HepG2 (cell line): ENCODE measurements around the gene RPS2. TPM values are rescaled to one million over a fixed set of nuclear protein-coding genes. Genes with fewer than 3 reads are reported as not detected.
A peak's percentile ranks its signal among the peaks of the same experiment; 100 is the strongest.

Experiments used
- CBX1 ChIP-seq: IDR thresholded peaks from one replicate; pipeline ENCODE4 v1.6.1; 2016; ENCODE audit warnings: antibody characterized with exemption, low read depth
- FOXA3 ChIP-seq: IDR thresholded peaks from 2 replicates; pipeline ENCODE4 v1.6.1; 2016; ENCODE audit warnings: missing genetic modification reagents, missing compliant biosample characterization
- GPN1 ChIP-seq: sonication (generic); formaldehyde crosslinking; IDR thresholded peaks from 2 replicates; pipeline ENCODE4 v1.5.1; 2020; ENCODE audit warnings: missing genetic modification reagents, borderline replicate concordance
- MBNL3 ChIP-seq: fragments of 250-450 bp; sonication (Bioruptor Pico); conservative IDR thresholded peaks from 2 replicates; pipeline ENCODE4 v1.8.0; 2022; ENCODE audit warnings: mild to moderate bottlenecking, inconsistent platforms
- SMARCE1 ChIP-seq: fragments of 450-650 bp; IDR thresholded peaks from 2 replicates; pipeline ENCODE4 v1.6.1; 2017; ENCODE audit warnings: borderline replicate concordance
- TCF7L2 ChIP-seq: IDR thresholded peaks from 2 replicates; pipeline ENCODE4 v1.6.1; 2011; ENCODE audit warnings: mild to moderate bottlenecking, low read depth, low read length, moderate library complexity
- ZNF350 ChIP-seq: sonication (generic); formaldehyde crosslinking; IDR thresholded peaks from 2 replicates; pipeline ENCODE4 v1.4.0; 2020; ENCODE audit warnings: mild to moderate bottlenecking, low read depth, missing genetic modification reagents, borderline replicate concordance
- ZNF496 ChIP-seq: sonication (generic); formaldehyde crosslinking; IDR thresholded peaks from 2 replicates; pipeline ENCODE4 v1.8.1; 2023; ENCODE audit warnings: mild to moderate bottlenecking, moderate library complexity, missing genetic modification reagents; ENCODE audit not compliant: insufficient replicate concordance
- ZNF644 ChIP-seq: IDR thresholded peaks from 2 replicates; pipeline ENCODE4 v1.6.1; 2016; ENCODE audit warnings: low read depth
- ZNF883 ChIP-seq: sonication (generic); formaldehyde crosslinking; IDR thresholded peaks from 2 replicates; pipeline ENCODE4 v1.5.1; 2020; ENCODE audit warnings: mild to moderate bottlenecking, missing genetic modification reagents; ENCODE audit errors: not compliant biosample characterization
- ZSCAN9 ChIP-seq: IDR thresholded peaks from 2 replicates; pipeline ENCODE4 v1.6.1; 2016; ENCODE audit warnings: borderline replicate concordance
- polyA plus RNA-seq, 8 experiments: library from polyadenylated mRNA; depleted of rRNA in 3 of 8; stranded (reverse) in 7 of 8; unstranded in 1 of 8; fragments of >200 nt; fragmentation: Illumina TruSeq in 4 of 8; extraction: Trizol in 4 of 8; gene quantifications; 2 replicates each; pipeline versions ENCODE4 v1.2.1 to v1.2.3, GENCODE V29; 2011 to 2016; ENCODE audit warnings: low read depth in 4 of 8, missing spikeins in 1 of 8, mixed read lengths in 1 of 8; ENCODE audit not compliant: insufficient read depth in 1 of 8
- total RNA-seq, 5 experiments: library from RNA; depleted of rRNA; stranded (reverse); fragments of >200 nt; fragmentation: Illumina TruSeq; extraction: Trizol; gene quantifications; 2 replicates each; pipeline ENCODE4 v1.2.3, GENCODE V29; 2016; ENCODE audit warnings: low read depth in 1 of 5
- TF ChIP-seq, protein P1 (sequence below): sonication (generic); formaldehyde crosslinking; IDR thresholded peaks from 2 replicates; pipeline ENCODE4 v1.4.0; 2020; ENCODE audit warnings: missing genetic modification reagents
- TF ChIP-seq, protein P2 (sequence below): sonication (generic); formaldehyde crosslinking; IDR thresholded peaks from 2 replicates; pipeline ENCODE4 v1.4.0; 2020; ENCODE audit warnings: missing genetic modification reagents
- TF ChIP-seq, protein P3 (sequence below): IDR thresholded peaks from 2 replicates; pipeline ENCODE4 v1.6.1; 2016
- TF ChIP-seq, protein P4 (sequence below): sonication (generic); formaldehyde crosslinking; IDR thresholded peaks from 2 replicates; pipeline ENCODE4 v1.4.0; 2020; ENCODE audit warnings: missing genetic modification reagents
- TF ChIP-seq, protein P5 (sequence below): sonication (generic); formaldehyde crosslinking; IDR thresholded peaks from 2 replicates; pipeline ENCODE4 v1.5.1; 2020; ENCODE audit warnings: missing genetic modification reagents, mild to moderate bottlenecking, borderline replicate concordance
- TF ChIP-seq, protein P6 (sequence below): sonication (generic); formaldehyde crosslinking; IDR thresholded peaks from 2 replicates; pipeline ENCODE4 v1.4.0; 2020; ENCODE audit warnings: missing genetic modification reagents

The RPS2 gene
- total and polyA plus RNA-seq, 2 of the 13 experiments (the other 11 are each of a cell fraction or from before 2014, with no cell fraction given) = 1,908 to 4,514 TPM

DNA sequence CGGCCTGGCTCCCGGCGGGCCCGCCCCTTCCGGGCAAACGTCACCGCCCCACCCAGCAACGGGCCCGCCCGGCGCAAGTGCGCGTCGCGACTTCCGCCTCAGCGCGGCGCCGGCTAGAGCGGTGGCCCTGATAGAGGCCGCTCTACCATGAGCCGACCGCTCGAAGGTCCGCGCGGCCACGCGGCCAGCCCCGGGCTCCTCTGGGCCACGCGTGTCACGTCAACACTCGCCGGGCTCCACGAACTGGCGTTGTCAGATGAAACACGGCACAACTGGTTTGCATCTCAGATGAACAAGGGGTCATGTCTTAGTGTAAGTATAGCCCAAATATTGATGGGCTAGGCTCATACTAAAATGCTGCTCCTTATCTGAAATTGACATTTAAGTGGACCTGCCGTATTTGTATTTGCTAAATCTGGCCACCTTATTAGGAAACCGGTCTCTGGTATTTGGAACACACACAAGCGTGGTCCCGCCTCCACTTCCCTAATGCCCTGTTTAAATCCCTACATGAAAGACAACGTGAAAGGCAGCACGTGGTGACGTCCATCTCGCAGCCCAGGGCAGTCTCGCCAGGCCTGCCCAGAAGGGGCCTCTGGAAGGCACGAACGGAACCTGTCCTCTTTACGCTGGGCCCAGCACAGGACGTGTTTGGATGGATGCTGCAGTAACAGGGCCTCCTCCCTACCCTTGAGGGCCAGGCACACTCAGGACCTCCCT is 45.3 kb upstream of the RPS2 start, which contains the start of gene ZNF598 (continued):
- TF ChIP-seq, protein P1, sequence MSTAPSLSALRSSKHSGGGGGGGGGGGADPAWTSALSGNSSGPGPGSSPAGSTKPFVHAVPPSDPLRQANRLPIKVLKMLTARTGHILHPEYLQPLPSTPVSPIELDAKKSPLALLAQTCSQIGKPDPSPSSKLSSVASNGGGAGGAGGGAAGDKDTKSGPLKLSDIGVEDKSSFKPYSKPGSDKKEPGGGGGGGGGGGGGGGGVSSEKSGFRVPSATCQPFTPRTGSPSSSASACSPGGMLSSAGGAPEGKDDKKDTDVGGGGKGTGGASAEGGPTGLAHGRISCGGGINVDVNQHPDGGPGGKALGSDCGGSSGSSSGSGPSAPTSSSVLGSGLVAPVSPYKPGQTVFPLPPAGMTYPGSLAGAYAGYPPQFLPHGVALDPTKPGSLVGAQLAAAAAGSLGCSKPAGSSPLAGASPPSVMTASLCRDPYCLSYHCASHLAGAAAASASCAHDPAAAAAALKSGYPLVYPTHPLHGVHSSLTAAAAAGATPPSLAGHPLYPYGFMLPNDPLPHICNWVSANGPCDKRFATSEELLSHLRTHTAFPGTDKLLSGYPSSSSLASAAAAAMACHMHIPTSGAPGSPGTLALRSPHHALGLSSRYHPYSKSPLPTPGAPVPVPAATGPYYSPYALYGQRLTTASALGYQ = no peak
- TF ChIP-seq MBNL3 (CRISPR knock-in tag) (no peak), ZNF883 (CRISPR knock-in tag) (peak; percentile 78), TCF7L2 (no peak), ZNF644 (CRISPR knock-in tag) (no peak), ZSCAN9 (peak; percentile 39; the same call in 1 of the 2 replicates), SMARCE1 (no peak), ZNF350 (CRISPR knock-in tag) (peak; percentile 67; the same call in 1 of the 2 replicates), ZNF496 (no peak), GPN1 (no peak), FOXA3 (CRISPR knock-in tag) (no peak), CBX1 (no peak)
- TF ChIP-seq, protein P2, sequence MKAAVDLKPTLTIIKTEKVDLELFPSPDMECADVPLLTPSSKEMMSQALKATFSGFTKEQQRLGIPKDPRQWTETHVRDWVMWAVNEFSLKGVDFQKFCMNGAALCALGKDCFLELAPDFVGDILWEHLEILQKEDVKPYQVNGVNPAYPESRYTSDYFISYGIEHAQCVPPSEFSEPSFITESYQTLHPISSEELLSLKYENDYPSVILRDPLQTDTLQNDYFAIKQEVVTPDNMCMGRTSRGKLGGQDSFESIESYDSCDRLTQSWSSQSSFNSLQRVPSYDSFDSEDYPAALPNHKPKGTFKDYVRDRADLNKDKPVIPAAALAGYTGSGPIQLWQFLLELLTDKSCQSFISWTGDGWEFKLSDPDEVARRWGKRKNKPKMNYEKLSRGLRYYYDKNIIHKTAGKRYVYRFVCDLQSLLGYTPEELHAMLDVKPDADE = no peak
- TF ChIP-seq, protein P3, sequence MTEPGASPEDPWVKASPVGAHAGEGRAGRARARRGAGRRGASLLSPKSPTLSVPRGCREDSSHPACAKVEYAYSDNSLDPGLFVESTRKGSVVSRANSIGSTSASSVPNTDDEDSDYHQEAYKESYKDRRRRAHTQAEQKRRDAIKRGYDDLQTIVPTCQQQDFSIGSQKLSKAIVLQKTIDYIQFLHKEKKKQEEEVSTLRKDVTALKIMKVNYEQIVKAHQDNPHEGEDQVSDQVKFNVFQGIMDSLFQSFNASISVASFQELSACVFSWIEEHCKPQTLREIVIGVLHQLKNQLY (CRISPR knock-in tag) = peak; percentile 6; the same call in 1 of the 2 replicates
- TF ChIP-seq, protein P4, sequence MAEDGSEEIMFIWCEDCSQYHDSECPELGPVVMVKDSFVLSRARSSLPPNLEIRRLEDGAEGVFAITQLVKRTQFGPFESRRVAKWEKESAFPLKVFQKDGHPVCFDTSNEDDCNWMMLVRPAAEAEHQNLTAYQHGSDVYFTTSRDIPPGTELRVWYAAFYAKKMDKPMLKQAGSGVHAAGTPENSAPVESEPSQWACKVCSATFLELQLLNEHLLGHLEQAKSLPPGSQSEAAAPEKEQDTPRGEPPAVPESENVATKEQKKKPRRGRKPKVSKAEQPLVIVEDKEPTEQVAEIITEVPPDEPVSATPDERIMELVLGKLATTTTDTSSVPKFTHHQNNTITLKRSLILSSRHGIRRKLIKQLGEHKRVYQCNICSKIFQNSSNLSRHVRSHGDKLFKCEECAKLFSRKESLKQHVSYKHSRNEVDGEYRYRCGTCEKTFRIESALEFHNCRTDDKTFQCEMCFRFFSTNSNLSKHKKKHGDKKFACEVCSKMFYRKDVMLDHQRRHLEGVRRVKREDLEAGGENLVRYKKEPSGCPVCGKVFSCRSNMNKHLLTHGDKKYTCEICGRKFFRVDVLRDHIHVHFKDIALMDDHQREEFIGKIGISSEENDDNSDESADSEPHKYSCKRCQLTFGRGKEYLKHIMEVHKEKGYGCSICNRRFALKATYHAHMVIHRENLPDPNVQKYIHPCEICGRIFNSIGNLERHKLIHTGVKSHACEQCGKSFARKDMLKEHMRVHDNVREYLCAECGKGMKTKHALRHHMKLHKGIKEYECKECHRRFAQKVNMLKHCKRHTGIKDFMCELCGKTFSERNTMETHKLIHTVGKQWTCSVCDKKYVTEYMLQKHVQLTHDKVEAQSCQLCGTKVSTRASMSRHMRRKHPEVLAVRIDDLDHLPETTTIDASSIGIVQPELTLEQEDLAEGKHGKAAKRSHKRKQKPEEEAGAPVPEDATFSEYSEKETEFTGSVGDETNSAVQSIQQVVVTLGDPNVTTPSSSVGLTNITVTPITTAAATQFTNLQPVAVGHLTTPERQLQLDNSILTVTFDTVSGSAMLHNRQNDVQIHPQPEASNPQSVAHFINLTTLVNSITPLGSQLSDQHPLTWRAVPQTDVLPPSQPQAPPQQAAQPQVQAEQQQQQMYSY (CRISPR knock-in tag) = no peak
- TF ChIP-seq, protein P5, sequence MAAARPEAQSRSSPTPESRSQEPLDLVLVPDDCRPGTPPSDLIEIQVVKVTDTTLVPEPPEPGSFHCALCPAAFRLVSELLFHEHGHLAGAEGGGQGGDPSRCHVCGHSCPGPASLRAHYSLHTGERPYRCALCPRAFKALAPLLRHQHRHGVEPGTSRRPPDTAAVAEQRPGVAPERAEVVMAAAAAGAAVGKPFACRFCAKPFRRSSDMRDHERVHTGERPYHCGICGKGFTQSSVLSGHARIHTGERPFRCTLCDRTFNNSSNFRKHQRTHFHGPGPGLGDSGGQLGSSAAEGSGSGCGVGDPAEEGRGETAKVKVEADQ = peak; percentile 88
- TF ChIP-seq, protein P6, sequence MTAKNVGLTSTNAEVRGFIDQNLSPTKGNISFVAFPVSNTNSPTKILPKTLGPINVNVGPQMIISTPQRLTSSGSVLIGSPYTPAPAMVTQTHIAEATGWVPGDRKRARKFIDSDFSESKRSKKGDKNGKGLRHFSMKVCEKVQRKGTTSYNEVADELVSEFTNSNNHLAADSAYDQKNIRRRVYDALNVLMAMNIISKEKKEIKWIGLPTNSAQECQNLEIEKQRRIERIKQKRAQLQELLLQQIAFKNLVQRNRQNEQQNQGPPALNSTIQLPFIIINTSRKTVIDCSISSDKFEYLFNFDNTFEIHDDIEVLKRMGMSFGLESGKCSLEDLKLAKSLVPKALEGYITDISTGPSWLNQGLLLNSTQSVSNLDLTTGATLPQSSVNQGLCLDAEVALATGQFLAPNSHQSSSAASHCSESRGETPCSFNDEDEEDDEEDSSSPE (CRISPR knock-in tag) = peak; percentile 45; the same call in 1 of the 2 replicates
